ENCODE results near the gene PPIP5K2.
"Not testable (repeated sequence)": the region's sequence is repeated elsewhere in the genome, so short reads cannot be mapped to it uniquely, and the experiment has no call there.

PPIP5K2 gene

DNA sequence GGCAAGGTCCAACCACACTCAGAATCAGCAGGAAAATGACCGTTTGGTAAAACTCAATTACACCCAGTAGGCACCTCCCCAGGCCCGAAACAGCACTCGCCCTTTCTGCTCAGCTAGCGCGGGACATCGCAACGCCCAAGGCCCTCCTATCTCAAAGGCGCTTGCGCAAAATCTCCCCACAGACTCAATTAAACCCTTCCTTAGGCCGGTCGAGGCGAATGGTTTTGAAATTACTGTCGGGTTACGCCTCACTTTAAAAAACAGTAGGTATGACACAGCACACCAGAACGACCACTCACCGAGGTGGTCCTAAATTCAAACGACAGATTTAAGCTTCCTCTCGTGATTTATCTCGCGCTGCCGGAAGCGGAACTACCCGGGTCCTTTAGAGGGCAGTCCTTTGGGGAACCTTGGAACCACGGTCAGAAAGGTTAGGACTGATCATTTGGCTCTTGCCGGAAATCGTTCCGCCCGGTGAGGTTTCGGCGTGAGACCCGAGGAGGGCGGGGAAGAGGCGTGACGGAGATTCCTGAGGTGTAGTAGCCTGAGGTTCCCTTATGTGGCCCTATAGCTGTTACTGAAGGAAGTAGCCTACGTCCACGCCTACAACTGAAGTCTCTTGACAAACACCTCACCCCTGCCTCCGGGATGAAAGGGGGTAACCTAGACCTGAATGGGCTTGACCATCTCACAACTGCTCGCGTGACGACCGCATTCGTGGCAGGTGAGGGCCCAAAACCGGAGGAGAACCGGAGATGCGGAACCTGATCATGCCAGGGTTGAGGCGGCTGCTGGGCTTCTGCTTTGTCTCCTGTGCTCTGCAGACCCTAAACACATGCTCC lies at the start of gene PPIP5K2, which contains the start of gene GIN1:
PPIP5K2 (plus strand) TSS at position 537 of the 842 bp plus-strand sequence. CDS start 9,289 bp downstream, outside the sequence.
GIN1 (minus strand) TSS at position 374 of the 842 bp plus-strand sequence. CDS start 11,431 bp downstream, outside the sequence.
- DNase-seq, result peak; percentile 99

GRCh38 chr5:103073500-103073899 lies 46.6 kb upstream of the PPIP5K2 start:
- not testable (repeated sequence) for DNase-seq

- no peak for DNase-seq
Observed at GRCh38 chr5:103075442-103075841, 44.7 kb upstream of the PPIP5K2 start.

DNA sequence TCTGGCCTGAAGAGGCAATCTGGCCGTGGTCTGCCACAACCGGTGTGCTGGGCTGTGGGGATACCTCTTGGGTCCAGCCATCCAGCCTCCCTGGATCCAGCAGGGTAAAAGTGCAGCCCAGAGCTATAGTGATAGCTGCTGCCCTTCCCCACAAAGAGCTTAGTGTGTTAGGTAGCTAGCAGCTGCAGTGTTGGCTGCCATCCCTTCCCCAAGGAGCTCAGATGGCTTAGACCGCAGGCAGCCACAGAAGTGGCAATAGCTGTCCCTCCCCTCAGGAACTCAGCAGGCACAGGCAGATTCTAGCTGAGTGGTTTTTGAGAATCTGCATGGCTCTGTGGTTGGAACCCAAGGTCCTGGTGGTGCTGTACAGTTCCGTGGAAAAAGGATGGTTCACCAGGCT lies 40.3 kb upstream of the PPIP5K2 start:
- DNase-seq, result no peak

DNA sequence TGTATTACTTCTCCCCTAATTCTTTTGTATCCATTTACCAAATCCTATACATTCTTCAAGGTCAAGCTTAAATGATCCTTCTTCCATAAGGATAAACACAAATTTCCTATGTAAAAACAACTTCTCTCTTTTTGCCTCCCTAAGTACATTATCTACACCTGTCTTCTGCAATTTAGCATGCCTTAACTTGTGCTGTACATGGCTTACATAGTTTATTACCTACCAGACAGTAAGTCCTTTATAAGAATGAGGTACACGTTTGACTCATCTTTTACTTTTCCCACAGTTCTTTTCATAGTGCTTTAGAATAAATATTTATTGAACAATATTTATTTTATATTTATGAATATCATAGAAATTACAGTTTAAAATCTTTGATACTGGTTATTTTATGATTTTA lies 33.6 kb upstream of the PPIP5K2 start:
- DNase-seq, result no peak

GRCh38 chr5:103089272-103089671 lies 30.8 kb upstream of the PPIP5K2 start:
- no peak for DNase-seq

GRCh38 chr5:103090791-103091190 lies 29.3 kb upstream of the PPIP5K2 start:
- no peak for DNase-seq

DNA sequence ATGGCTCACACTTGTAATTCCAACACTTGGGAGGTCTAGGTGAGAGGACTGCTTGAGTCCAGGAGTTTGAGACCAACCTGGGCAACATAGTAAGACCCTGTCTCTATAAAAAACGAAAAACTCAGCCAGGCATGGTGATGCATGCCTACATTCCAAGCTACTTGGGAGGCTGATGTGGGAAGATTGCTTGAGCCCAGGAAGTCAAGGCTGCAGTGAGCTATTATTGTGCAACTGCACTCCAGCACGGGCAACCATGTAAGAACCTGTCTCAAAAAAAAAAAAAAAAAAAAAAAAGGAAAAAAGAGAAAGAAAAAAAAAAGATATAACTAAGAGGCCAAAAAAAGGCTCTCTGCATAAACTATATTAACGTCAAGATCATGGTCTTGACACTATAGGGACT lies 27.4 kb upstream of the PPIP5K2 start:
- DNase-seq, result no peak

GRCh38 chr5:103093727-103094126 lies 26.4 kb upstream of the PPIP5K2 start:
- DNase-seq, result no peak

DNA sequence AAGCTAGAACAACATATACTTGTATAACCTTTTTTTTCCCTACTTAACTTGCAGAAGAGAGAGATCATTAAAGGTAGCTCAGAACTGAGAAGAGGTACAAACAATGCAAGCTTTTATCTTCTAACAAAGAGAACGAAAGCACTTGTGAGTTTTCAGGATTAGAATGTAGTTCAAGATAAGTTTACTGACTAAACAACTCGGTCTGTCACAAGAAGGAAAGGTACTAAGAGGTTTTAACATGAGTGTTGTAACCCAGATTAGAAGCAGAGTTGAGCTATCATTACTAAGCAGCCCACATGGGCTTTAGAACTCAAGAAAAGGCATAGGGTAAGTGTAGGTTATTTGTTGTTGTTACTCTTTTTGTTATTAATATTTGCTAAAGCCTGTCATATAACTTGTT lies 25.4 kb upstream of the PPIP5K2 start:
- DNase-seq, result peak; percentile 69

- peak; percentile 28 for DNase-seq
Observed at GRCh38 chr5:103098993-103099392, 21.1 kb upstream of the PPIP5K2 start.

GRCh38 chr5:103101079-103101750 lies 18.9 kb upstream of the PPIP5K2 start:
- DNase-seq, result peak; percentile 44

- DNase-seq, result no peak
Observed at GRCh38 chr5:103102234-103102633, 17.9 kb upstream of the PPIP5K2 start.

GRCh38 chr5:103108086-103108485 lies 12.0 kb upstream of the PPIP5K2 start:
- DNase-seq, result peak; percentile 73

DNA sequence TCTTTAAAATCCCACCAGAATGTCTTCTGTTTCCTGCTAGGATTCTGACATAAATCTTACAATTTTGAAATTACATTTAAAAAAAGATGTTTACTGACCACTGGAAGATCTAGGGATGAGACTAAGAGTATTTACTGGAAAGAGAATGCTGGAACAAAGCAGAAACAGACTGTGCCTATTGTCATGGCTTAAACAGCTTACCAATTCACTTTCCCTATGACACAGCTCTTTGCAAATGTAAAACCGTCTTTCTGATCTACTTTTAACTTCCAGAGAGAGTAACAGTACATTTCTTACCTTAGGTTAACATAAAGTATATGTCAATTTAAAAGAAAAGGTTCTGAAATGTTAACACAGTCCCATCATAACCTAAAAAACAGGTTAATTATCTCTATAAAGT lies 10.8 kb upstream of the PPIP5K2 start:
- DNase-seq, result peak; percentile 82

DNA sequence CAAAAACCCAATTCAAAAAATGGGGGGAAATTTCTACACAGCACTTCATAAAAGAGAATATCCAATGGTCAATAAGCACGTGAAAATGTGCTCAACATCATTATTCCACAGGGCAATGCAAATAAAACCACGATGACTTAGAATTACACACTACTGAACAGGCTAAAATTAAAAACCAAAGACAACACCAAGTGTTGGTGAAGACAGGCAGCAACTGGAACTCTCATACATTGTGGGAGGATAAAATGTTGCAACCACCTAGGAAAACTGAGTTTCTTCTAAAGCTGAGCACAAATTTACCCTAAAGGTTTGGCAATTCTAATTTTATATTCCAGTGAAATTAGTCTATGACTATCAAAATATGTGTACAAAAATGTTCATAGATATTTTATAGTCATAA lies 9.7 kb upstream of the PPIP5K2 start:
- peak; percentile 44 for DNase-seq

DNA sequence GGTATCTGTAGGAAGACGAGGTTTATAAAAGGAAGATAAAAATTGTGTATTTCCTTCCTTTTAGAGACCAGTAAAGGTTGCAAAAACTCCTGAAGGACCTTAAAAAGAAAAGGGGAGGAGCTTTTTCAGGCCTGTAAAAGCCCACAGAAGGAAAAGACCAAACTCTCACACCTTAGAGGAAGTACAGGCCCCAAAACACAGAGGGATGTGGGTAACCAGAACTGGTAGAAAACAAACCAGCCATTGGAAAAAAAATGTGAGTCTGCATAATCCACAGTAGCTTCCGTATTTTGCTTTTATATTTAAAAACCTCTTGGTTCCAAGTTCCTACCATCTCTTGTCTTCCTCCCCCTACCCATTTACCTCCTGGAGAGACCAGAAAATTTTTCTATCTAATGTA lies 8.6 kb upstream of the PPIP5K2 start:
- DNase-seq, result peak; percentile 84

DNA sequence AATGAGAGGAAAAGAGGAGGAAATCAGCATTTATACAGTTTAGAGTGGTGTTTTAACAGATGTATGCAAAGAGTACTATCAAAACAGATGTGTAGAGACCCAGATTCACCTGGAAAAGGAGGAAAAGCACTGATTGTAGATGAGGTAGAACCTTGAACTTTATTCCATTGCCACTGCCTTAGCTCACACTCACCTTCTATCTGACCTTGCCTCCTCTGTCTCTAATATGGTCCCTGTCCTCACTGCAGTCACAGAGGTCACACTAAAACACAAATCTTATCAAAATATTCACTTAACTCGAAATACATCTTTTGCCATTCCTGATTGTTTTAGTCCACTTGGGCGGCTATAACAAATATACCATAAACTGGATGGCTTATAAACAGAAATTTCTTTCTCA lies 7.2 kb upstream of the PPIP5K2 start:
- DNase-seq, result no peak

DNA sequence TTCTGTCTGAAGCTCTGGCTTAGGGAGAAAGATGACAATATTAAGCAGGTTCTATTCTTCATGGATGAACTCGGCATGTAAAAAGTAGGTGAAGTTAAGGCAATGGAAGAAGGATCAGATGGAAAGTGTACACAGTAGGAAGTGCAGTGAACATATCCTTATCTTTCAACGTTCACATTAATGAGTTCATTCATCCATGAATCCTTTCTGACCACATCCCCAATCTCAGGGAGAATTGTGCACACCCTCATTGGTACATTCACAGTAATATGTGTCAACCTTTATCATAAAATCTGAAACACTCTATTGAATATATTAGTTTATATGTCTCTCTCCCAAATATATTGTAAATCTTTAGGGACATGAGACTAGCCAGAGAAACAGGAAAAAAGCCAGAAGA lies 5.7 kb upstream of the PPIP5K2 start:
- peak; percentile 71 for DNase-seq

- peak; percentile 48 for DNase-seq
Observed at GRCh38 chr5:103117471-103117991, 2.6 kb upstream of the PPIP5K2 start.

DNA sequence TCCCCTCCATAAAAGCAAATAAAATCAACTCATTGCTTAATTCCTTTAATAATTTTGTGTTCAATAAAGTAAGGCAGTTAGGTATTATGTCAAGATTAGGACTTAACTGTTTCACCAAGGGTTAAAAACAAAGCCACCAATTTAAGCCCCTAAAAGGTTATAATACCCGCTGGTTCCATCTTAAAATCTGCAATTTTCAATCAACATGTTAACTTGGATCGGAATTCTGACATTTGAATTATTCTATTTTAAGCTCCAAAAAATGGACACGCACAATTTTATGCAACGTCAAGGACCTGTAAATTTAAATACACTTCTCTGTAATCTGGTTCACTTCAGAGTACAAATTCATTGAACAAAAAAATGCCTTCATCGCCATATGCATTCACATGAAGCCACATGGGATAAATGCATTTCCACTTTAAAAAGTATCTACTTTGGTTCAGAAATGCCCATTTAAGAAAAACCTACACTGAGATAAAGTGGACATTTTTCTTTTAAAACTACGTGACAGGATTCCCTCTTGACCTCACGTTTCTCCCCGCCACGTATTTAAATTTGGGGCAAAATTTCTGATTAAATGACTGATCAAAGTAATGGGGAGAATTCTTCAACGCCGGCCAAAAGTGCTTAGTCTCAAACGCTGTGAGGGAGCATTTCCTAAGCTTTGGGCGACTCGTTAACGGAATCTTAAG lies 884 bp upstream of the PPIP5K2 start:
- DNase-seq, result peak; percentile 82

- peak; percentile 72 for DNase-seq
Observed at GRCh38 chr5:103120607-103121200, 603 bp downstream of the PPIP5K2 start.

- no peak for DNase-seq
Observed at GRCh38 chr5:103122242-103122641, 2.1 kb downstream of the PPIP5K2 start.

Measured in OCI-M1 (cell line).